ENCODE data around the gene MYL6. TPM values are rescaled to one million over a fixed set of nuclear protein-coding genes. Genes with fewer than 3 reads are reported as not detected.
A peak's percentile ranks its signal among the peaks of the same experiment; 100 is the strongest.

The MYL6 gene
- total and polyA plus RNA-seq, 2 experiments from 2014 or later: 2,618 to 6,680 TPM

DNA sequence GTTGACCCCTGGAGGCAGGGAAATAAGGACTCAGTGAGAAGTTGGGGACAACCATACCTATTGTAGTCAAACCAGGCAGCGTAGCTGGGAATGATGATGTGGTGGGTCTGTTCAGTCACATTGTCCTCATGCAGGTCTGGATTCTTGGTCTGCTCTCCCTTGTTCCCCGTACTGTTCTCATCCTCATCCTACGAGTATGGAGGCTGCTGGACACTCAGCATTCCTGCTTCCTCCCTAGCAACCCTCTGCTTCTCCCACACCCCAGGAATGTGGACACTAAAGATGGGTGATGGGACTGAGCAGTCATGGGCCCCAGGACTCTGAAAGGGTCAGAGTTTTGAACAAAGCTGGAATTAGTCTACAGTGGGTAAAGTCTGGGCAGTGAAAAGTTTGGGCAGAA is 20.2 kb downstream of the MYL6 start:
- H3K4me3 ChIP-seq: no peak overlapping the region
- no peaks in the 10 kb centered on the region for H3K9me3 ChIP-seq (ENCODE audit: low read depth)
- H3K4me1 ChIP-seq (ENCODE audit: low read depth): peaks cover 2% of the 10 kb centered on the region
- no peak for TF ChIP-seq CTCF (IDR thresholded peaks at IDR 0.05; ENCODE audit: low read depth, low read length)
- H3K27me3 ChIP-seq: no peaks in the 10 kb centered on the region
- no peak for DNase-seq (ENCODE audit: low read depth in 1 of 2, low spot score in 1 of 2)
- H3K36me3 ChIP-seq: peaks cover 74% of the 10 kb centered on the region
- H3K27ac ChIP-seq: no peak overlapping the region

DNA sequence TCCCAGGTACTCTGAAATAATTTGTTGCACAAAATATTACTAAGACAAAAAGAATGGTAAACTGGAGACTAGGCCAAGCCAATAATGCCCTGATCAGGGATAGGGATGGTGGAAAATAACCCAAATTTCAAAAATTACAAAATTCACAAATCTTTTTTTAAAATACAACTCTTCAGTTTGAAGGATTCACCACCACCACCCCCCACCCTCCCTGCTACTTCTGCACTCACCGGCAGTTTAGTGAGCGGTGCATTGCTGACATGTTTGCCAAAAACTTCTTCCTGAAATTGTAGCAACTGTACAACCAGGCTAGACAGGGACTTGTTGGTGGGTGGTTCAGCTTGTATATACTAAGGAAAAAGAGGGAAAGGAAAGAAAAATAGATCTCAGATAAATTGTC is 28.8 kb downstream of the MYL6 start:
- no peak overlapping the region for H3K27ac ChIP-seq
- peaks cover 29% of the 10 kb centered on the region for H3K36me3 ChIP-seq
- TF ChIP-seq CTCF (IDR thresholded peaks at IDR 0.05; ENCODE audit: low read depth, low read length): no peak
- peaks cover 16% of the 10 kb centered on the region for H3K4me1 ChIP-seq (ENCODE audit: low read depth)
- DNase-seq (ENCODE audit: low read depth in 1 of 2, low spot score in 1 of 2): no peak
- no peaks in the 10 kb centered on the region for H3K9me3 ChIP-seq (ENCODE audit: low read depth)
- no peak overlapping the region for H3K4me3 ChIP-seq
- no peaks in the 10 kb centered on the region for H3K27me3 ChIP-seq

DNA sequence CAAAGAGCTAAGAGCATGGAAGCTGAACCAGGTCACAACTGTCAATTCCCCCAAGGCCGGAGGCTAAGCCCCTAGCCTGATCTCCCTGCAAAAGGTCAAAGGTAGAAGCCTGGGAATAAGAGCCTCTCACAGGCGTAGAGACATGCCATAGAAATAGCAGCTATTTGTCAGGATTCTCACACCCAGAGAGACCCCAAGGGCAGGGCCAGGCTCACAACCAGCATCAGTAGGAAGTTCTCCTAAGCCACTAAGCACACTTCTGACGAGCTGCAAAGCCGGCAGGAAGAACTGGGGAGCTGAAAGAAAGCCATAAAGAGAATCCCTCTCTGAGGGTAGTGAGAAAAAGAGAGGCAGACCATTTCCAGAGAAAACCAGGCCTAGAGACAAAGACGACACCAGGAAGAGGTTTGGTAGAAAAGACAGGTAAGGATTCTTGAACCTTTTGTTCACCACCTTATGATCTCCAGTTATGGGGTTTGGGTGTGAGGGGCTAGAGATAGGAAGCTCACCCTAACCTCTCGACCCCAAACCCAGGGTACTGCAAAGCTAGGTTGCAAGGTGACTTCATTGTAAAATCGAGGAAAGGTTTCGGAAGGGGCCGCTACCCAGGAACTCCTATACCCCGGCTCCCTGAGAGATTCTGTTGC is 30.1 kb downstream of the MYL6 start:
- Histone ChIP-seq H3K36me3 (peaks cover 24% of the 10 kb centered on the region), H3K27ac (peak overlapping the region; percentile 81), H3K9me3 (ENCODE audit: low read depth) (no peaks in the 10 kb centered on the region), H3K27me3 (no peaks in the 10 kb centered on the region), H3K4me3 (peak overlapping the region; percentile 100), H3K4me1 (ENCODE audit: low read depth) (peaks cover 15% of the 10 kb centered on the region)
- DNase-seq (ENCODE audit: low read depth in 1 of 2, low spot score in 1 of 2): no peak
- TF ChIP-seq CTCF (IDR thresholded peaks at IDR 0.05; ENCODE audit: low read depth, low read length): no peak

GRCh38 chr12:56188778-56189098 is 30.6 kb downstream of the MYL6 start:
- no peak for TF ChIP-seq CTCF (IDR thresholded peaks at IDR 0.05; ENCODE audit: low read depth, low read length)
- Histone ChIP-seq H3K36me3 (peaks cover 19% of the 10 kb centered on the region), H3K27ac (peak overlapping the region; percentile 81), H3K4me1 (ENCODE audit: low read depth) (peaks cover 10% of the 10 kb centered on the region), H3K4me3 (peak overlapping the region; percentile 100), H3K27me3 (no peaks in the 10 kb centered on the region), H3K9me3 (ENCODE audit: low read depth) (no peaks in the 10 kb centered on the region)
- DNase-seq (ENCODE audit: low read depth in 1 of 2, low spot score in 1 of 2): no peak

- Histone ChIP-seq H3K9me3 (ENCODE audit: low read depth) (no peaks in the 10 kb centered on the region), H3K36me3 (peaks cover 15% of the 10 kb centered on the region), H3K27ac (peak within 1 kb of the TSS; percentile 81), H3K4me3 (peak within 1 kb of the TSS; percentile 100), H3K27me3 (no peaks in the 10 kb centered on the region), H3K4me1 (ENCODE audit: low read depth) (peaks cover 9% of the 10 kb centered on the region)
- DNase-seq (ENCODE audit: low read depth in 1 of 2, low spot score in 1 of 2): peak; percentile 90 to 93
- peak; percentile 58 for TF ChIP-seq CTCF (IDR thresholded peaks at IDR 0.05; ENCODE audit: low read depth, low read length)
Observed at GRCh38 chr12:56189099-56189917, 31.1 kb downstream of the MYL6 start, which contains the start of gene SMARCC2. Gene SMARCC2 (minus strand): TSS chr12:56189483. CDS start chr12:56189461, 22 bp downstream.
